Breast epithelium (tissue), 3 donors: ENCODE data around the gene TCF4.

ENCODE experiments used
- POLR2A ChIP-seq: fragments of 450-650 bp; IDR thresholded peaks from one replicate; pipeline ENCODE4 v1.6.1; 2016; ENCODE audit warnings: antibody characterized with exemption, mild to moderate bottlenecking, moderate library complexity
- POLR2AphosphoS5 ChIP-seq, 3 donors: sonication (generic); formaldehyde crosslinking; IDR thresholded peaks; one replicate each; pipeline ENCODE4 v1.6.1; 2017; ENCODE audit warnings: antibody characterized with exemption in 3 of 3
- TF ChIP-seq, protein P1 (sequence below), 3 donors: fragments of 450-650 bp; IDR thresholded peaks; one replicate each; pipeline ENCODE4 v1.5.1; 2016 to 2017; ENCODE audit warnings: antibody characterized with exemption in 3 of 3, mild to moderate bottlenecking in 3 of 3, moderate library complexity in 3 of 3

DNA sequence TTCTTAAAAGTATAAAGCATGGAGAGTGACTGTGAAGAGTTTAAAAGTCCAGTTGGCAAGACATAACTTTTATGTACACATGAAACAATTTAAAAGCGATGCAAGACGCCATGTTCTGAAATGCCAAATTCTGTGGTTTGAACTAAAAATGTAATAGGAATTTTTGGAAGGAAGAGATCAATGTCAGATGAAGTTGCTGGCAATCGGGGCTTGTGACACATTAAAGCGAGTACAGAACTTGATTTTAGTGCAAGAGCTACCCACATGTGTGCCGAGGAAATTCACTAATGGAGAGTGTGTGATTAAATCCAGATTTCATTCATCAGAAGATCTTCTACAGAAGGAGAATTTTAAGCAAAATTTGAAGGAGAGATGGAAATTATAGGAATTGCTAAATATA lies 408.6 kb downstream of the TCF4 start:
- TF ChIP-seq POLR2AphosphoS5 (IDR thresholded peaks at IDR 0.05) (no peak), POLR2A (no peak)
- TF ChIP-seq, protein P1, sequence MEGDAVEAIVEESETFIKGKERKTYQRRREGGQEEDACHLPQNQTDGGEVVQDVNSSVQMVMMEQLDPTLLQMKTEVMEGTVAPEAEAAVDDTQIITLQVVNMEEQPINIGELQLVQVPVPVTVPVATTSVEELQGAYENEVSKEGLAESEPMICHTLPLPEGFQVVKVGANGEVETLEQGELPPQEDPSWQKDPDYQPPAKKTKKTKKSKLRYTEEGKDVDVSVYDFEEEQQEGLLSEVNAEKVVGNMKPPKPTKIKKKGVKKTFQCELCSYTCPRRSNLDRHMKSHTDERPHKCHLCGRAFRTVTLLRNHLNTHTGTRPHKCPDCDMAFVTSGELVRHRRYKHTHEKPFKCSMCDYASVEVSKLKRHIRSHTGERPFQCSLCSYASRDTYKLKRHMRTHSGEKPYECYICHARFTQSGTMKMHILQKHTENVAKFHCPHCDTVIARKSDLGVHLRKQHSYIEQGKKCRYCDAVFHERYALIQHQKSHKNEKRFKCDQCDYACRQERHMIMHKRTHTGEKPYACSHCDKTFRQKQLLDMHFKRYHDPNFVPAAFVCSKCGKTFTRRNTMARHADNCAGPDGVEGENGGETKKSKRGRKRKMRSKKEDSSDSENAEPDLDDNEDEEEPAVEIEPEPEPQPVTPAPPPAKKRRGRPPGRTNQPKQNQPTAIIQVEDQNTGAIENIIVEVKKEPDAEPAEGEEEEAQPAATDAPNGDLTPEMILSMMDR (IDR thresholded peaks at IDR 0.05) = no peak
